ENCODE results near the gene PTPN22.

PTPN22 gene

GRCh38 chr1:113793878-113794834, 77.4 kb downstream of the PTPN22 start:
- no peak for DNase-seq

GRCh38 chr1:113792986-113793385, 78.5 kb downstream of the PTPN22 start:
- DNase-seq = no peak

GRCh38 chr1:113792471-113792870, 79.0 kb downstream of the PTPN22 start:
- DNase-seq = no peak

- no peak for DNase-seq
These were observed 82.7 kb downstream of the PTPN22 start for GRCh38 chr1:113788802-113789201.

GRCh38 chr1:113787663-113788062, 83.8 kb downstream of the PTPN22 start:
- DNase-seq = no peak

- no peak for DNase-seq
These were observed 85.4 kb downstream of the PTPN22 start for GRCh38 chr1:113786069-113786468.

GRCh38 chr1:113784104-113784779, 87.3 kb downstream of the PTPN22 start:
- DNase-seq = peak; percentile 40

GRCh38 chr1:113783254-113784103, 88.0 kb downstream of the PTPN22 start:
- DNase-seq = peak; percentile 40

- no peak for DNase-seq
These were observed 89.1 kb downstream of the PTPN22 start for GRCh38 chr1:113782406-113782805.

GRCh38 chr1:113780374-113781146, 91.0 kb downstream of the PTPN22 start:
- no peak for DNase-seq

GRCh38 chr1:113779542-113779941, 92.0 kb downstream of the PTPN22 start:
- DNase-seq = no peak

- no peak for DNase-seq
These were observed 94.0 kb downstream of the PTPN22 start for GRCh38 chr1:113777561-113777960.

- no peak for DNase-seq
These were observed 101.5 kb downstream of the PTPN22 start for GRCh38 chr1:113770031-113770430.

- DNase-seq = no peak
These were observed 101.9 kb downstream of the PTPN22 start for GRCh38 chr1:113769601-113769970.

GRCh38 chr1:113768916-113769600, 102.5 kb downstream of the PTPN22 start:
- no peak for DNase-seq

- no peak for DNase-seq
These were observed 105.9 kb downstream of the PTPN22 start for GRCh38 chr1:113765306-113766230.

Data from activated CD4-positive, alpha-beta T cell treated with anti-CD3 and anti-CD28 coated beads for 48 hours (primary cell).